Neural cell (in vitro differentiated cells): ENCODE results near the gene EHBP1. TPM values are rescaled to one million over a fixed set of nuclear protein-coding genes. Genes with fewer than 3 reads are reported as not detected.

Source experiments
- H2AFZ ChIP-seq: fragments of 200-600, 300-800 bp; sonication (generic), shearing (Covaris generic); 2 replicates; pipeline ENCODE4 v1.6.0; 2014; ENCODE audit warnings: low read depth, mild to moderate bottlenecking, antibody characterized with exemption, low read length, moderate library complexity
- H3F3A ChIP-seq: fragments of 200-600 bp; shearing (Covaris generic); 2 replicates; pipeline ENCODE4 v1.6.1; 2016; ENCODE audit warnings: mild to moderate bottlenecking, moderate library complexity, mixed read lengths, antibody characterized with exemption, low read length; ENCODE audit not compliant: insufficient read depth, poor library complexity, severe bottlenecking
- H3K27ac ChIP-seq: fragments of 200-600, 300-800 bp; sonication (generic), shearing (Covaris generic); 2 replicates; pipeline ENCODE4 v1.5.1; 2014; ENCODE audit warnings: mild to moderate bottlenecking, low read length, moderate library complexity
- H3K27me3 ChIP-seq: fragments of 300-800, 200-600 bp; sonication (generic), shearing (Covaris generic); 2 replicates; pipeline ENCODE4 v1.6.0; 2014; ENCODE audit warnings: mild to moderate bottlenecking, low read depth, low read length, moderate library complexity; ENCODE audit not compliant: insufficient read depth
- H3K36me3 ChIP-seq: fragments of 300-800, 200-600 bp; sonication (generic), shearing (Covaris generic); 2 replicates; pipeline ENCODE4 v1.5.1; 2014; ENCODE audit warnings: mild to moderate bottlenecking, antibody characterized with exemption, low read length, moderate library complexity; ENCODE audit not compliant: insufficient read depth
- H3K4me2 ChIP-seq: fragments of 300-800, 200-600 bp; sonication (generic), shearing (Covaris generic); 2 replicates; pipeline ENCODE4 v1.6.0; 2014; ENCODE audit warnings: mild to moderate bottlenecking, low read length
- H3K4me3 ChIP-seq: fragments of 300-800, 200-600 bp; sonication (generic), shearing (Covaris generic); 2 replicates; pipeline ENCODE4 v1.5.1; 2014; ENCODE audit warnings: mild to moderate bottlenecking, low read length, moderate library complexity
- H3K79me2 ChIP-seq: fragments of 200-600 bp; shearing (Covaris generic); replicated peaks from 2 replicates; pipeline ENCODE4 v1.6.0; 2014; ENCODE audit warnings: mild to moderate bottlenecking, low read length, moderate library complexity; ENCODE audit not compliant: insufficient read depth
- H3K9ac ChIP-seq: fragments of 300-800, 200-600 bp; sonication (generic), shearing (Covaris generic); 2 replicates; pipeline ENCODE4 v1.6.1; 2016; ENCODE audit warnings: mild to moderate bottlenecking, low read length, mixed read lengths
- H3K9me2 ChIP-seq: fragments of 200-600 bp; shearing (Covaris generic); 2 replicates; pipeline ENCODE4 v1.6.1; 2016; ENCODE audit warnings: mild to moderate bottlenecking, low read length, mixed read lengths; ENCODE audit not compliant: insufficient read depth
- H3K9me3 ChIP-seq: fragments of 200-600, 300-800 bp; sonication (generic), shearing (Covaris generic); 2 replicates; pipeline ENCODE4 v1.6.1; 2016; ENCODE audit warnings: mild to moderate bottlenecking, mixed run types, low read length, moderate library complexity, mixed read lengths
- H4K20me1 ChIP-seq: fragments of 200-600 bp; shearing (Covaris generic); 2 replicates; pipeline ENCODE4 v1.6.1; 2016; ENCODE audit warnings: mild to moderate bottlenecking, mixed run types; ENCODE audit not compliant: insufficient read depth
- EP300 ChIP-seq: fragments of 450-650 bp; conservative IDR thresholded peaks from 2 replicates; pipeline ENCODE4 v1.6.1; 2014; ENCODE audit warnings: antibody characterized with exemption, mild to moderate bottlenecking, moderate library complexity; ENCODE audit not compliant: poor library complexity, severe bottlenecking
- EZH2 ChIP-seq: fragments of 200-600, 300-800 bp; shearing (Covaris generic), sonication (generic); IDR thresholded peaks from 2 replicates; pipeline ENCODE4 v1.6.1; 2014; ENCODE audit warnings: antibody characterized with exemption, low read length, borderline replicate concordance, mild to moderate bottlenecking; ENCODE audit not compliant: insufficient read depth, poor library complexity, severe bottlenecking
- MXI1 ChIP-seq: fragments of 450-650 bp; conservative IDR thresholded peaks from 2 replicates; pipeline ENCODE4 v1.6.1; 2014; ENCODE audit warnings: antibody characterized with exemption, mild to moderate bottlenecking; ENCODE audit not compliant: poor library complexity, severe bottlenecking
- POLR2AphosphoS5 ChIP-seq: IDR thresholded peaks from 2 replicates; pipeline ENCODE4 v1.6.1; 2012
- RAD21 ChIP-seq: fragments of 450-650 bp; conservative IDR thresholded peaks from 2 replicates; pipeline ENCODE4 v1.6.1; 2014; ENCODE audit warnings: antibody characterized with exemption, mild to moderate bottlenecking, moderate library complexity
- SMC3 ChIP-seq: fragments of 450-650 bp; conservative IDR thresholded peaks from 2 replicates; pipeline ENCODE4 v1.6.1; 2014; ENCODE audit warnings: antibody characterized with exemption, mild to moderate bottlenecking, moderate library complexity; ENCODE audit not compliant: poor library complexity
- TAF1 ChIP-seq: IDR thresholded peaks from 2 replicates; pipeline ENCODE4 v1.6.1; 2012; ENCODE audit warnings: low read depth
- polyA plus RNA-seq: library from polyadenylated mRNA; depleted of rRNA; stranded (reverse); fragments of >200 nt; gene quantifications from 2 replicates; pipeline ENCODE4 v1.2.3, GENCODE V29; 2014
- TF ChIP-seq, protein P1 (sequence below): IDR thresholded peaks from 2 replicates; pipeline ENCODE4 v1.6.1; 2012; ENCODE audit warnings: borderline replicate concordance
- TF ChIP-seq, protein P2 (sequence below): fragments of 450-650 bp; IDR thresholded peaks from 2 replicates; pipeline ENCODE4 v1.5.1; 2014; ENCODE audit warnings: antibody characterized with exemption, mild to moderate bottlenecking, moderate library complexity; ENCODE audit not compliant: poor library complexity, severe bottlenecking

EHBP1 gene
- polyA plus RNA-seq, 1 donor from 2014 or later: 52.6 TPM

- TF ChIP-seq TAF1: no peak
- TF ChIP-seq RAD21: no peak
- TF ChIP-seq, protein P1, sequence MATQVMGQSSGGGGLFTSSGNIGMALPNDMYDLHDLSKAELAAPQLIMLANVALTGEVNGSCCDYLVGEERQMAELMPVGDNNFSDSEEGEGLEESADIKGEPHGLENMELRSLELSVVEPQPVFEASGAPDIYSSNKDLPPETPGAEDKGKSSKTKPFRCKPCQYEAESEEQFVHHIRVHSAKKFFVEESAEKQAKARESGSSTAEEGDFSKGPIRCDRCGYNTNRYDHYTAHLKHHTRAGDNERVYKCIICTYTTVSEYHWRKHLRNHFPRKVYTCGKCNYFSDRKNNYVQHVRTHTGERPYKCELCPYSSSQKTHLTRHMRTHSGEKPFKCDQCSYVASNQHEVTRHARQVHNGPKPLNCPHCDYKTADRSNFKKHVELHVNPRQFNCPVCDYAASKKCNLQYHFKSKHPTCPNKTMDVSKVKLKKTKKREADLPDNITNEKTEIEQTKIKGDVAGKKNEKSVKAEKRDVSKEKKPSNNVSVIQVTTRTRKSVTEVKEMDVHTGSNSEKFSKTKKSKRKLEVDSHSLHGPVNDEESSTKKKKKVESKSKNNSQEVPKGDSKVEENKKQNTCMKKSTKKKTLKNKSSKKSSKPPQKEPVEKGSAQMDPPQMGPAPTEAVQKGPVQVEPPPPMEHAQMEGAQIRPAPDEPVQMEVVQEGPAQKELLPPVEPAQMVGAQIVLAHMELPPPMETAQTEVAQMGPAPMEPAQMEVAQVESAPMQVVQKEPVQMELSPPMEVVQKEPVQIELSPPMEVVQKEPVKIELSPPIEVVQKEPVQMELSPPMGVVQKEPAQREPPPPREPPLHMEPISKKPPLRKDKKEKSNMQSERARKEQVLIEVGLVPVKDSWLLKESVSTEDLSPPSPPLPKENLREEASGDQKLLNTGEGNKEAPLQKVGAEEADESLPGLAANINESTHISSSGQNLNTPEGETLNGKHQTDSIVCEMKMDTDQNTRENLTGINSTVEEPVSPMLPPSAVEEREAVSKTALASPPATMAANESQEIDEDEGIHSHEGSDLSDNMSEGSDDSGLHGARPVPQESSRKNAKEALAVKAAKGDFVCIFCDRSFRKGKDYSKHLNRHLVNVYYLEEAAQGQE: no peak
- TF ChIP-seq EZH2: no peak
- no peak for TF ChIP-seq MXI1
- TF ChIP-seq, protein P2, sequence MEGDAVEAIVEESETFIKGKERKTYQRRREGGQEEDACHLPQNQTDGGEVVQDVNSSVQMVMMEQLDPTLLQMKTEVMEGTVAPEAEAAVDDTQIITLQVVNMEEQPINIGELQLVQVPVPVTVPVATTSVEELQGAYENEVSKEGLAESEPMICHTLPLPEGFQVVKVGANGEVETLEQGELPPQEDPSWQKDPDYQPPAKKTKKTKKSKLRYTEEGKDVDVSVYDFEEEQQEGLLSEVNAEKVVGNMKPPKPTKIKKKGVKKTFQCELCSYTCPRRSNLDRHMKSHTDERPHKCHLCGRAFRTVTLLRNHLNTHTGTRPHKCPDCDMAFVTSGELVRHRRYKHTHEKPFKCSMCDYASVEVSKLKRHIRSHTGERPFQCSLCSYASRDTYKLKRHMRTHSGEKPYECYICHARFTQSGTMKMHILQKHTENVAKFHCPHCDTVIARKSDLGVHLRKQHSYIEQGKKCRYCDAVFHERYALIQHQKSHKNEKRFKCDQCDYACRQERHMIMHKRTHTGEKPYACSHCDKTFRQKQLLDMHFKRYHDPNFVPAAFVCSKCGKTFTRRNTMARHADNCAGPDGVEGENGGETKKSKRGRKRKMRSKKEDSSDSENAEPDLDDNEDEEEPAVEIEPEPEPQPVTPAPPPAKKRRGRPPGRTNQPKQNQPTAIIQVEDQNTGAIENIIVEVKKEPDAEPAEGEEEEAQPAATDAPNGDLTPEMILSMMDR: no peak
- no peak for TF ChIP-seq EP300
- no peak for TF ChIP-seq POLR2AphosphoS5
- no peak for TF ChIP-seq SMC3
- no peaks in the 10 kb centered on the region for H3F3A ChIP-seq
- no peaks in the 10 kb centered on the region for H3K9me3 ChIP-seq
- H3K27me3 ChIP-seq: no peaks in the 10 kb centered on the region
- H3K36me3 ChIP-seq: no peaks in the 10 kb centered on the region
- no peaks in the 10 kb centered on the region for H4K20me1 ChIP-seq
- no peak overlapping the region for H2AFZ ChIP-seq
- no peak overlapping the region for H3K4me2 ChIP-seq
- H3K27ac ChIP-seq: no peak overlapping the region
- no peaks in the 10 kb centered on the region for H3K79me2 ChIP-seq
- H3K9me2 ChIP-seq: no peaks in the 10 kb centered on the region
- no peak overlapping the region for H3K4me3 ChIP-seq
- H3K9ac ChIP-seq: no peak overlapping the region
These were observed 95.6 kb downstream of the EHBP1 start for GRCh38 chr2:62801110-62801509.

DNA sequence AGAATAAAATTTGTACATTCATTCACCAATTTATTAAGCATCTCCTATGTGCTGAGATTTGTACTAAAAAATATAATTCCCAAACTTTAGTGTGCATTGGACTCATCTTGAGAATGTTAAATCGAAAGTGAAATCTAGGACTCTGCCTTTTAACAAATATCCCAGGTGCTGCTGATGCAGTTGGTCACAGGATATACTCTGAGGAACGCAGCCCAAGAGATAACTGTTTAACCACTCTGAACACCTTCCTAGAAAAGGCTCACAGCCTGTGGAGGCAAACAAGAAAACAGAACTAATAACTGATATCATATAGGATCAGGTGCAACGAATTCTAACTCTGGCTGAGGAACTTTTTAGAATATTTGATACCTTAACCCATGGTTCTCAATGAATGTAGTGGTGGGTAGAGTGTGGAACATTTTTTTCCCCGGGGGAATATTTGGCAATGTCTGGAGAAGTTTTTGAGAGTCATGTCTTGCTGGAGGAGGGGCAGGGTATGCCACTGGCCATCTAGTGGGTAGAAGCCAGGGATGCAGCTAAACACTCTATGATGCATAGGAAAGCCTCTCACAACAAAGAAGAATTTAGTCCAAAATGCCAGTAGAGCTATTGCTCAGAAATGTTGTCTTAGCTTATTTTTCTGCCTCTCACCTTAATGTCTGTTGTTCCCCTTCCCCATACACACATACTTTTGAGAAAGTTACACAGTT is 96.5 kb downstream of the EHBP1 start:
- Histone ChIP-seq H3K27me3 (no peaks in the 10 kb centered on the region), H3K36me3 (no peaks in the 10 kb centered on the region), H3K79me2 (no peaks in the 10 kb centered on the region), H3F3A (no peaks in the 10 kb centered on the region), H3K9me2 (no peaks in the 10 kb centered on the region), H3K27ac (no peak overlapping the region), H3K4me2 (no peak overlapping the region), H3K4me3 (no peak overlapping the region), H4K20me1 (no peaks in the 10 kb centered on the region), H3K9ac (no peak overlapping the region), H2AFZ (no peak overlapping the region), H3K9me3 (no peaks in the 10 kb centered on the region)
- TF ChIP-seq EZH2 (no peak), SMC3 (no peak), MXI1 (no peak), TAF1 (no peak)
